Trophoblast cell (in vitro differentiated cells and primary cell): ENCODE data around the gene BPIFB3.

Experiments
- DNase-seq, 2 donors: peaks; one replicate each; pipeline ENCODE4 v3.0.0-alpha.2; 2016
- H2AFZ ChIP-seq: 2 replicates; pipeline ENCODE4 v1.6.1; 2013; ENCODE audit warnings: low read length, moderate library complexity, mild to moderate bottlenecking; ENCODE audit not compliant: insufficient read depth, poor library complexity
- H2AK5ac ChIP-seq: 2 replicates; pipeline ENCODE4 v1.6.1; 2013; ENCODE audit warnings: mild to moderate bottlenecking, low read length
- H2BK120ac ChIP-seq: 2 replicates; pipeline ENCODE4 v1.6.1; 2013; ENCODE audit warnings: low read length, mild to moderate bottlenecking, moderate library complexity; ENCODE audit not compliant: insufficient read depth, poor library complexity
- H2BK12ac ChIP-seq: 2 replicates; pipeline ENCODE4 v1.6.1; 2013; ENCODE audit warnings: mild to moderate bottlenecking, low read length, moderate library complexity
- H2BK5ac ChIP-seq: 2 replicates; pipeline ENCODE4 v1.6.1; 2013; ENCODE audit warnings: low read length, low read depth, moderate library complexity, mild to moderate bottlenecking; ENCODE audit not compliant: poor library complexity
- H3K14ac ChIP-seq: 2 replicates; pipeline ENCODE4 v1.6.1; 2013; ENCODE audit warnings: mild to moderate bottlenecking, low read length
- H3K18ac ChIP-seq: 2 replicates; pipeline ENCODE4 v1.6.1; 2013; ENCODE audit warnings: mild to moderate bottlenecking, low read length
- H3K23ac ChIP-seq: 2 replicates; pipeline ENCODE4 v1.6.1; 2013; ENCODE audit warnings: low read length
- H3K27ac ChIP-seq: 2 replicates; pipeline ENCODE4 v1.5.1; 2013; ENCODE audit warnings: low read depth, mild to moderate bottlenecking, inconsistent platforms, low read length, moderate library complexity
- H3K27me3 ChIP-seq: 2 replicates; pipeline ENCODE4 v1.6.1; 2013; ENCODE audit warnings: inconsistent platforms, mild to moderate bottlenecking, low read length, moderate library complexity; ENCODE audit not compliant: insufficient read depth
- H3K36me3 ChIP-seq, 2 experiments: 1 replicate in 1 of 2; 2 replicates in 1 of 2; pipeline ENCODE4 v1.6.1; 2013; ENCODE audit warnings: low read length in 2 of 2, mild to moderate bottlenecking in 2 of 2, moderate library complexity in 1 of 2; ENCODE audit not compliant: insufficient read depth in 2 of 2, control insufficient read depth in 1 of 2
- H3K4ac ChIP-seq: 2 replicates; pipeline ENCODE4 v1.6.1; 2013; ENCODE audit warnings: low read depth, mild to moderate bottlenecking, low read length, moderate library complexity
- H3K4me1 ChIP-seq, 2 experiments: 1 replicate in 1 of 2; 2 replicates in 1 of 2; pipeline ENCODE4 v1.6.1; 2013; ENCODE audit warnings: low read length in 2 of 2, mild to moderate bottlenecking in 2 of 2, moderate library complexity in 1 of 2; ENCODE audit not compliant: insufficient read depth in 2 of 2, control insufficient read depth in 1 of 2
- H3K4me2 ChIP-seq: 2 replicates; pipeline ENCODE4 v1.6.1; 2013; ENCODE audit warnings: inconsistent platforms, mild to moderate bottlenecking, low read length, moderate library complexity
- H3K4me3 ChIP-seq: 2 replicates; pipeline ENCODE4 v1.5.1; 2013; ENCODE audit warnings: mild to moderate bottlenecking, low read depth, low read length, inconsistent platforms
- H3K79me1 ChIP-seq: one replicate; pipeline ENCODE4 v1.6.1; 2013; ENCODE audit warnings: low read length
- H3K79me2 ChIP-seq: 2 replicates; pipeline ENCODE4 v1.6.1; 2013; ENCODE audit warnings: low read length, mild to moderate bottlenecking; ENCODE audit not compliant: control insufficient read depth, insufficient read depth, poor library complexity
- H3K9ac ChIP-seq: 2 replicates; pipeline ENCODE4 v1.6.1; 2013; ENCODE audit warnings: mild to moderate bottlenecking, low read length
- H3K9me3 ChIP-seq: 2 replicates; pipeline ENCODE4 v1.6.1; 2013; ENCODE audit warnings: low read depth, mild to moderate bottlenecking, control low read depth, inconsistent platforms, low read length; ENCODE audit not compliant: insufficient read depth
- H4K12ac ChIP-seq: 2 replicates; pipeline ENCODE4 v1.6.1; 2013; ENCODE audit warnings: low read depth, mild to moderate bottlenecking, low read length, moderate library complexity
- H4K8ac ChIP-seq: 2 replicates; pipeline ENCODE4 v1.6.1; 2013; ENCODE audit warnings: low read depth, mild to moderate bottlenecking, low read length, moderate library complexity
- H4K91ac ChIP-seq: one replicate; pipeline ENCODE4 v1.6.1; 2013; ENCODE audit warnings: low read depth, mild to moderate bottlenecking, low read length, moderate library complexity
- WGBS: extraction: QIAGEN DNeasy Blood & Tissue Kit; methylation state at CpG from one replicate; pipeline ENCODE4 v1.1.7; 2013; ENCODE audit warnings: missing lambda C conversion rate; ENCODE audit not compliant: insufficient read length, insufficient coverage; ENCODE audit errors: extremely low coverage; 5-methylcytosine and 5-hydroxymethylcytosine counted together

Gene BPIFB3

GRCh38 chr20:33013701-33014326 lies 39.9 kb upstream of the BPIFB3 start:
- H3K14ac ChIP-seq = no peak overlapping the region
- H3K79me1 ChIP-seq = no peaks in the 10 kb centered on the region
- H3K36me3 ChIP-seq = no peaks in the 10 kb centered on the region
- no peaks in the 10 kb centered on the region for H3K79me2 ChIP-seq
- H3K18ac ChIP-seq = no peak overlapping the region
- no peak overlapping the region for H3K4me2 ChIP-seq
- WGBS = no CpG with 5 or more reads among the region's 12 CpGs
- no peak overlapping the region for H3K27ac ChIP-seq
- H2AK5ac ChIP-seq = no peak overlapping the region
- H2AFZ ChIP-seq = no peak overlapping the region
- H2BK12ac ChIP-seq = no peak overlapping the region
- no peak overlapping the region for H3K4ac ChIP-seq
- no peak overlapping the region for H3K23ac ChIP-seq
- no peak for DNase-seq
- H3K27me3 ChIP-seq = no peaks in the 10 kb centered on the region
- H2BK120ac ChIP-seq = no peak overlapping the region
- H3K4me1 ChIP-seq = no peaks in the 10 kb centered on the region
- no peaks in the 10 kb centered on the region for H3K9me3 ChIP-seq
- H4K8ac ChIP-seq = no peak overlapping the region
- H3K9ac ChIP-seq = no peak overlapping the region
- H2BK5ac ChIP-seq = no peak overlapping the region
- no peak overlapping the region for H4K91ac ChIP-seq
- no peak overlapping the region for H4K12ac ChIP-seq
- H3K4me3 ChIP-seq = no peak overlapping the region

GRCh38 chr20:33014336-33015113 lies 39.2 kb upstream of the BPIFB3 start:
- H3K4me3 ChIP-seq = no peak overlapping the region
- H2BK12ac ChIP-seq = no peak overlapping the region
- no peak overlapping the region for H3K27ac ChIP-seq
- H3K27me3 ChIP-seq = no peaks in the 10 kb centered on the region
- no peaks in the 10 kb centered on the region for H3K9me3 ChIP-seq
- H3K9ac ChIP-seq = no peak overlapping the region
- no peak for DNase-seq
- H2BK5ac ChIP-seq = no peak overlapping the region
- no peak overlapping the region for H2AK5ac ChIP-seq
- H3K4ac ChIP-seq = no peak overlapping the region
- H3K18ac ChIP-seq = no peak overlapping the region
- no peak overlapping the region for H3K14ac ChIP-seq
- no peak overlapping the region for H2AFZ ChIP-seq
- H3K79me2 ChIP-seq = no peaks in the 10 kb centered on the region
- H4K91ac ChIP-seq = no peak overlapping the region
- no CpG with 5 or more reads among the region's 16 CpGs for WGBS
- H3K36me3 ChIP-seq = no peaks in the 10 kb centered on the region
- H2BK120ac ChIP-seq = no peak overlapping the region
- H3K4me1 ChIP-seq = no peaks in the 10 kb centered on the region
- H4K8ac ChIP-seq = no peak overlapping the region
- no peak overlapping the region for H3K4me2 ChIP-seq
- no peaks in the 10 kb centered on the region for H3K79me1 ChIP-seq
- H4K12ac ChIP-seq = no peak overlapping the region
- H3K23ac ChIP-seq = no peak overlapping the region

GRCh38 chr20:33015114-33015484 lies 38.6 kb upstream of the BPIFB3 start:
- no peak overlapping the region for H2BK12ac ChIP-seq
- H3K23ac ChIP-seq = no peak overlapping the region
- no peak overlapping the region for H4K8ac ChIP-seq
- no peak overlapping the region for H2AK5ac ChIP-seq
- no peak overlapping the region for H2AFZ ChIP-seq
- no peak overlapping the region for H3K4me3 ChIP-seq
- H3K79me2 ChIP-seq = no peaks in the 10 kb centered on the region
- H3K27ac ChIP-seq = no peak overlapping the region
- no peak overlapping the region for H2BK120ac ChIP-seq
- H4K91ac ChIP-seq = no peak overlapping the region
- H3K9ac ChIP-seq = no peak overlapping the region
- no peak overlapping the region for H3K18ac ChIP-seq
- no peak overlapping the region for H2BK5ac ChIP-seq
- H3K36me3 ChIP-seq = no peaks in the 10 kb centered on the region
- no peak overlapping the region for H4K12ac ChIP-seq
- DNase-seq = no peak
- H3K79me1 ChIP-seq = no peaks in the 10 kb centered on the region
- WGBS = no CpG with 5 or more reads among the region's 10 CpGs
- no peaks in the 10 kb centered on the region for H3K9me3 ChIP-seq
- H3K27me3 ChIP-seq = no peaks in the 10 kb centered on the region
- no peak overlapping the region for H3K4me2 ChIP-seq
- no peaks in the 10 kb centered on the region for H3K4me1 ChIP-seq
- no peak overlapping the region for H3K4ac ChIP-seq
- no peak overlapping the region for H3K14ac ChIP-seq

GRCh38 chr20:33015700-33016580 lies 37.8 kb upstream of the BPIFB3 start:
- DNase-seq = no peak
- H2BK120ac ChIP-seq = no peak overlapping the region
- no peak overlapping the region for H2AFZ ChIP-seq
- H4K12ac ChIP-seq = no peak overlapping the region
- no peaks in the 10 kb centered on the region for H3K36me3 ChIP-seq
- no peak overlapping the region for H3K23ac ChIP-seq
- no peak overlapping the region for H3K27ac ChIP-seq
- no peak overlapping the region for H3K18ac ChIP-seq
- H4K8ac ChIP-seq = no peak overlapping the region
- H3K9ac ChIP-seq = no peak overlapping the region
- no CpG with 5 or more reads among the region's 15 CpGs for WGBS
- H3K4me3 ChIP-seq = no peak overlapping the region
- H3K4me1 ChIP-seq = no peaks in the 10 kb centered on the region
- H3K14ac ChIP-seq = no peak overlapping the region
- no peaks in the 10 kb centered on the region for H3K79me2 ChIP-seq
- no peak overlapping the region for H3K4me2 ChIP-seq
- H2AK5ac ChIP-seq = no peak overlapping the region
- H3K9me3 ChIP-seq = no peaks in the 10 kb centered on the region
- H3K79me1 ChIP-seq = no peaks in the 10 kb centered on the region
- H3K4ac ChIP-seq = no peak overlapping the region
- no peak overlapping the region for H2BK5ac ChIP-seq
- H2BK12ac ChIP-seq = no peak overlapping the region
- no peak overlapping the region for H4K91ac ChIP-seq
- H3K27me3 ChIP-seq = no peaks in the 10 kb centered on the region
